Occipital lobe (tissue), 2 donors: ENCODE measurements around the gene KLC4. TPM values are rescaled to one million over a fixed set of nuclear protein-coding genes. Genes with fewer than 3 reads are reported as not detected.

Experiments used
- DNase-seq: peaks from one replicate; lab custom pipeline; 2025; lab: John Stamatoyannopoulos, UW
- total RNA-seq: library from RNA; depleted of rRNA; stranded (reverse); fragments of >200 nt; gene quantifications from one replicate; pipeline ENCODE4 v1.2.3, GENCODE V29; 2014

The KLC4 gene
- total RNA-seq, 1 donor from 2014 or later, result 20.7 TPM

DNA sequence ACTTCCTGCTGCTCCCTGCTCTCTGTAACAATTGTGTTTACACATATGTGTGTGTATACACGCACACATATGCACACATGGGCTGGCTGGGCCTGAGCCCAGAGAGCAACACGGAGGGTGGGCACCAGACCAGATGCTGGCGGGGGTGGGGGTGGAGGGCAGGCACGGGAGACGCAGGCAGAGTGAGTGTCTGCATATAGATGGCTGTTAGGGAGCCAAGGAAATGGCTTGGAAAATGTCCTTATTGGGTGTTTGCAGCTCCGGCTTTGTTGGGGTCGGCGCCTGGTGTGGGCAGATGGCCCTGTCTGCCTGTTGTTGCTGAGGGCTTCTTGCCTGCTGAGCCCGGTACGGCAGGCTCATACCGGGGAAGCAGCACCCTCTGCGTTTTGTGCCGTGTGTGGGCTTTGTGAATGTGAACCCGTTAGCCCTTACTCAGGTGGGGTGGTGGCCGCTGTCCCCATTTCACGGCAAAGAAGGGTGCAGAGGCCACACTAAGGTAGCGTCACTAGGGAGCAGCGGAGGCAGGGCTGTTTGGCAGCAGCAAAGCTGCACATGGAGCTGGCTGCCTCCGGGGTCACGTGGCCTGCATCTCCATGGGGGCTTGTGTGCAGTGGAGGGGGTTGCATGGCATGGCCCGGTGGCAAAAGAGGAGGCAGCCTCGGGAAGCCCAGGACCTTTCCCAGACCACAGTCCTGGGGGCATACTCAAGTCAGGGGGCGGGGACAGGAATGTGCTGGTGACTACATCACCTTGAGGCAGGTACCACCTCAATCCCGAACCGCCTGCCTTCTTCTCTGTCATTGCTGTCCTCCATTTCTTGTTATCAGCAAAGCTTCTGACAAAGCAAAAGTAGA is 64.3 kb downstream of the KLC4 start:
- no peak for DNase-seq

GRCh38 chr6:43124481-43124880 is 65.0 kb downstream of the KLC4 start:
- no peak for DNase-seq

Other genes starting within 250 kb of the KLC4 start
- gene RPL7L1, start 180.0 kb upstream of the KLC4 start, total RNA-seq, result 156 TPM
- not detected for gene PTCRA, start 143.6 kb upstream of the KLC4 start, total RNA-seq
- gene CNPY3, start 130.2 kb upstream of the KLC4 start, total RNA-seq, result 24.6 TPM
- not detected for gene GNMT, start 98.9 kb upstream of the KLC4 start, total RNA-seq
- 24.0 TPM for gene PEX6, start 80.5 kb upstream of the KLC4 start, total RNA-seq
- 33.2 TPM for gene PPP2R5D, start 75.1 kb upstream of the KLC4 start, total RNA-seq
- 27.8 TPM for gene MEA1, start 45.7 kb upstream of the KLC4 start, total RNA-seq
- gene KLHDC3, start 45.4 kb upstream of the KLC4 start, total RNA-seq, result 145 TPM
- gene RRP36, start 38.0 kb upstream of the KLC4 start, total RNA-seq, result 52.3 TPM
- gene CUL7, start 5.8 kb upstream of the KLC4 start, total RNA-seq, result 12.8 TPM
- 8.9 TPM for gene MRPL2, start 197 bp upstream of the KLC4 start, total RNA-seq
- 26.0 TPM for gene PTK7, start 16.7 kb downstream of the KLC4 start, total RNA-seq
- gene SRF, start 111.6 kb downstream of the KLC4 start, total RNA-seq, result 11.9 TPM
- gene CUL9, start 122.6 kb downstream of the KLC4 start, total RNA-seq, result 23.9 TPM
- gene DNPH1, start 169.8 kb downstream of the KLC4 start, total RNA-seq, result 16.1 TPM
- 13.1 TPM for gene TTBK1, start 183.8 kb downstream of the KLC4 start, total RNA-seq
- 0.31 TPM for gene SLC22A7, start 238.6 kb downstream of the KLC4 start, total RNA-seq
- 3.9 TPM for gene CRIP3, start 249.2 kb downstream of the KLC4 start, total RNA-seq